Adipocyte (in vitro differentiated cells): Measurements from ENCODE around the gene ADAMTS2.
"Not testable (repeated sequence)": the region's sequence is repeated elsewhere in the genome, so short reads cannot be mapped to it uniquely, and the experiment has no call there.

Source experiments
- DNase-seq: peaks from one replicate; pipeline ENCODE4 v3.0.0-alpha.2; 2015; ENCODE audit warnings: low read depth
- H3K27me3 ChIP-seq: replicated peaks from 2 replicates; pipeline ENCODE4 v1.7.0; 2013; ENCODE audit warnings: mild to moderate bottlenecking, low read length, moderate library complexity; ENCODE audit not compliant: control insufficient read depth, insufficient read depth
- H3K36me3 ChIP-seq: 2 replicates; pipeline ENCODE4 v1.7.0; 2013; ENCODE audit warnings: low read length, mild to moderate bottlenecking, moderate library complexity; ENCODE audit not compliant: control insufficient read depth, insufficient read depth, severe bottlenecking
- H3K4me1 ChIP-seq: 2 replicates; pipeline ENCODE4 v1.7.0; 2013; ENCODE audit warnings: mild to moderate bottlenecking, low read length, moderate library complexity; ENCODE audit not compliant: control insufficient read depth, insufficient read depth
- H3K4me3 ChIP-seq: 2 replicates; pipeline ENCODE4 v1.7.0; 2013; ENCODE audit warnings: mild to moderate bottlenecking, low read length, moderate library complexity
- H3K9ac ChIP-seq: 2 replicates; pipeline ENCODE4 v1.7.0; 2013; ENCODE audit warnings: mild to moderate bottlenecking, low read length, moderate library complexity
- H3K9me3 ChIP-seq: 2 replicates; pipeline ENCODE4 v1.7.0; 2013; ENCODE audit warnings: mild to moderate bottlenecking, low read length, moderate library complexity; ENCODE audit not compliant: control insufficient read depth

Gene ADAMTS2

GRCh38 chr5:179115845-179116524 lies 229.3 kb downstream of the ADAMTS2 start:
- no peak for DNase-seq
- H3K9ac ChIP-seq = no peak overlapping the region
- H3K9me3 ChIP-seq = no peaks in the 10 kb centered on the region
- H3K36me3 ChIP-seq = peaks cover 80% of the 10 kb centered on the region
- no peaks in the 10 kb centered on the region for H3K4me1 ChIP-seq
- no peaks in the 10 kb centered on the region for H3K27me3 ChIP-seq
- no peak overlapping the region for H3K4me3 ChIP-seq

- Histone ChIP-seq H3K9ac (no peak overlapping the region), H3K36me3 (peaks cover 79% of the 10 kb centered on the region), H3K4me3 (no peak overlapping the region), H3K4me1 (no peaks in the 10 kb centered on the region), H3K9me3 (no peaks in the 10 kb centered on the region), H3K27me3 (no peaks in the 10 kb centered on the region)
- DNase-seq = no peak
Measured at GRCh38 chr5:179115307-179115706, 230.0 kb downstream of the ADAMTS2 start.

GRCh38 chr5:179114756-179115155 lies 230.5 kb downstream of the ADAMTS2 start:
- no peak for DNase-seq
- no peaks in the 10 kb centered on the region for H3K27me3 ChIP-seq
- H3K9ac ChIP-seq = no peak overlapping the region
- no peak overlapping the region for H3K4me3 ChIP-seq
- H3K4me1 ChIP-seq = no peaks in the 10 kb centered on the region
- peaks cover 76% of the 10 kb centered on the region for H3K36me3 ChIP-seq
- H3K9me3 ChIP-seq = no peaks in the 10 kb centered on the region

- DNase-seq = no peak
- Histone ChIP-seq H3K9me3 (no peaks in the 10 kb centered on the region), H3K27me3 (no peaks in the 10 kb centered on the region), H3K4me1 (no peaks in the 10 kb centered on the region), H3K9ac (no peak overlapping the region), H3K36me3 (peaks cover 71% of the 10 kb centered on the region), H3K4me3 (no peak overlapping the region)
Measured at GRCh38 chr5:179113945-179114641, 231.2 kb downstream of the ADAMTS2 start.

- Histone ChIP-seq H3K9ac (no peak overlapping the region), H3K4me3 (no peak overlapping the region), H3K9me3 (no peaks in the 10 kb centered on the region), H3K4me1 (no peaks in the 10 kb centered on the region), H3K27me3 (no peaks in the 10 kb centered on the region), H3K36me3 (peaks cover 62% of the 10 kb centered on the region)
- no peak for DNase-seq
Measured at GRCh38 chr5:179113143-179113530, 232.1 kb downstream of the ADAMTS2 start.

- H3K4me3 ChIP-seq = no peak overlapping the region
- no peaks in the 10 kb centered on the region for H3K9me3 ChIP-seq
- no peak overlapping the region for H3K9ac ChIP-seq
- peaks cover 57% of the 10 kb centered on the region for H3K36me3 ChIP-seq
- no peak for DNase-seq
- no peaks in the 10 kb centered on the region for H3K27me3 ChIP-seq
- H3K4me1 ChIP-seq = no peaks in the 10 kb centered on the region
Measured at GRCh38 chr5:179112469-179113142, 232.7 kb downstream of the ADAMTS2 start.

GRCh38 chr5:179111267-179112207 lies 233.7 kb downstream of the ADAMTS2 start:
- DNase-seq = no peak

GRCh38 chr5:179110528-179110927 lies 234.7 kb downstream of the ADAMTS2 start:
- DNase-seq = no peak
- Histone ChIP-seq H3K9me3 (no peaks in the 10 kb centered on the region), H3K36me3 (peaks cover 47% of the 10 kb centered on the region), H3K9ac (no peak overlapping the region), H3K27me3 (no peaks in the 10 kb centered on the region), H3K4me1 (no peaks in the 10 kb centered on the region), H3K4me3 (no peak overlapping the region)

More at GRCh38 chr5:179111267-179112207, 233.7 kb downstream of the ADAMTS2 start:
- Histone ChIP-seq H3K27me3 (no peaks in the 10 kb centered on the region), H3K36me3 (peaks cover 57% of the 10 kb centered on the region), H3K9me3 (no peaks in the 10 kb centered on the region), H3K9ac (no peak overlapping the region), H3K4me3 (no peak overlapping the region), H3K4me1 (no peaks in the 10 kb centered on the region)

GRCh38 chr5:179101282-179101681 lies 244.0 kb downstream of the ADAMTS2 start:
- not testable (repeated sequence) for DNase-seq, H3K27me3 ChIP-seq, H3K9ac ChIP-seq, H3K4me1 ChIP-seq, H3K4me3 ChIP-seq
- peaks cover 42% of the 10 kb centered on the region for H3K9me3 ChIP-seq
- peaks cover 42% of the 10 kb centered on the region for H3K36me3 ChIP-seq

- Histone ChIP-seq H3K9ac (no peak overlapping the region), H3K4me1 (no peaks in the 10 kb centered on the region), H3K27me3 (no peaks in the 10 kb centered on the region), H3K36me3 (peaks cover 8% of the 10 kb centered on the region), H3K9me3 (peaks cover 96% of the 10 kb centered on the region), H3K4me3 (no peak overlapping the region)
- no peak for DNase-seq
Measured at GRCh38 chr5:179089502-179089901, 255.8 kb downstream of the ADAMTS2 start.
